GM23338 (cell line): Measurements from ENCODE around the gene FBXW8. TPM values are rescaled to one million over a fixed set of nuclear protein-coding genes. Genes with fewer than 3 reads are reported as not detected.
A peak's percentile ranks its signal among the peaks of the same experiment; 100 is the strongest.

Experiments used
- ATAC-seq: fragments of 200-7000 bp; cut with Tn5 transposase; 3 replicates; pipeline ENCODE4 v1.9.1; 2020
- DNase-seq: peaks from one replicate; pipeline ENCODE4 v3.0.0-alpha.2; 2015; ENCODE audit warnings: low spot score
- H2AFZ ChIP-seq: fragments of 200-600 bp; sonication (generic); 2 replicates; pipeline ENCODE4 v1.8.0; 2016; ENCODE audit warnings: antibody characterized with exemption, mild to moderate bottlenecking, moderate library complexity
- H3F3A ChIP-seq: fragments of 200-600 bp; sonication (generic); replicated peaks from 2 replicates; pipeline ENCODE4 v1.8.0; 2017; ENCODE audit warnings: antibody characterized with exemption, mixed run types, low read depth
- H3K27ac ChIP-seq: fragments of 200-600 bp; sonication (generic); 2 replicates; pipeline ENCODE4 v1.6.1; 2016; ENCODE audit warnings: low read depth
- H3K27me3 ChIP-seq: fragments of 200-600 bp; sonication (generic); 2 replicates; pipeline ENCODE4 v1.8.0; 2016; ENCODE audit warnings: mild to moderate bottlenecking, mixed run types, moderate library complexity; ENCODE audit not compliant: insufficient read depth
- H3K36me3 ChIP-seq: fragments of 200-600 bp; sonication (generic); 2 replicates; pipeline ENCODE4 v1.8.0; 2016; ENCODE audit warnings: mild to moderate bottlenecking; ENCODE audit not compliant: insufficient read depth
- H3K4me1 ChIP-seq: fragments of 200-600 bp; sonication (generic); 2 replicates; pipeline ENCODE4 v1.8.0; 2016; ENCODE audit warnings: mild to moderate bottlenecking, moderate library complexity; ENCODE audit not compliant: insufficient read depth
- H3K4me2 ChIP-seq: fragments of 200-600 bp; sonication (generic); 2 replicates; pipeline ENCODE4 v1.7.1; 2017; ENCODE audit warnings: mixed run types
- H3K4me3 ChIP-seq: fragments of 200-600 bp; sonication (generic); 2 replicates; pipeline ENCODE4 v1.6.1; 2016; ENCODE audit warnings: mixed run types
- H3K79me2 ChIP-seq: fragments of 200-600 bp; sonication (generic); replicated peaks from 2 replicates; pipeline ENCODE4 v1.8.0; 2017; ENCODE audit warnings: mild to moderate bottlenecking; ENCODE audit not compliant: insufficient read depth
- H3K9me2 ChIP-seq: fragments of 200-600 bp; sonication (generic); 2 replicates; pipeline ENCODE4 v1.8.0; 2017; ENCODE audit not compliant: insufficient read depth
- H4K20me1 ChIP-seq: fragments of 200-600 bp; sonication (generic); replicated peaks from 2 replicates; pipeline ENCODE4 v1.8.0; 2017; ENCODE audit warnings: mild to moderate bottlenecking; ENCODE audit not compliant: insufficient read depth
- H3K27ac Mint-ChIP-seq: 2 replicates; pipeline ENCODE4 v1.8.0; 2020; ENCODE audit warnings: inconsistent platforms, mild to moderate bottlenecking, moderate library complexity, mixed read lengths
- H3K27me3 Mint-ChIP-seq: 3 replicates; pipeline ENCODE4 v1.8.0; 2022; ENCODE audit warnings: low read depth, mild to moderate bottlenecking, moderate library complexity, mixed read lengths, inconsistent platforms; ENCODE audit not compliant: insufficient read depth, poor library complexity
- H3K36me3 Mint-ChIP-seq: 3 replicates; pipeline ENCODE4 v1.8.0; 2021; ENCODE audit warnings: low read depth, mild to moderate bottlenecking, inconsistent platforms, moderate library complexity, mixed read lengths
- H3K4me1 Mint-ChIP-seq: 3 replicates; pipeline ENCODE4 v1.8.0; 2020; ENCODE audit warnings: mild to moderate bottlenecking, inconsistent platforms, mixed read lengths
- H3K4me3 Mint-ChIP-seq: 3 replicates; pipeline ENCODE4 v1.8.0; 2021; ENCODE audit warnings: moderate library complexity, mild to moderate bottlenecking, inconsistent platforms, mixed read lengths
- H3K9me3 Mint-ChIP-seq: 3 replicates; pipeline ENCODE4 v1.8.0; 2020; ENCODE audit warnings: moderate library complexity, mild to moderate bottlenecking, inconsistent platforms, mixed read lengths
- CTCF ChIP-seq, 2 experiments: fragments of 200-600 bp in 1 of 2; sonication (generic) in 1 of 2; conservative IDR thresholded peaks; 2 replicates each; pipeline versions ENCODE4 v1.5.1 to v1.6.1; 2016 to 2017; ENCODE audit warnings: antibody characterized with exemption in 2 of 2, low read depth in 2 of 2, mild to moderate bottlenecking in 2 of 2, moderate library complexity in 1 of 2
- ETS1 ChIP-seq: IDR thresholded peaks from 2 replicates; pipeline ENCODE4 v1.6.1; 2016; ENCODE audit warnings: antibody characterized with exemption
- EZH2 ChIP-seq: fragments of 200-600 bp; sonication (generic); IDR thresholded peaks from one replicate; pipeline ENCODE4 v1.8.0; 2017; ENCODE audit warnings: antibody characterized with exemption, mild to moderate bottlenecking, low read depth; ENCODE audit not compliant: unreplicated experiment
- REST ChIP-seq: IDR thresholded peaks from one replicate; pipeline ENCODE4 v1.6.1; 2018; ENCODE audit warnings: antibody characterized with exemption; ENCODE audit not compliant: unreplicated experiment
- ZNF114 ChIP-seq: fragments of 250-450 bp; sonication (Bioruptor Pico); IDR thresholded peaks from 2 replicates; pipeline ENCODE4 v1.5.0; 2020; ENCODE audit warnings: mild to moderate bottlenecking, moderate library complexity
- ZNF331 ChIP-seq: fragments of 250-450 bp; sonication (Bioruptor Pico); IDR thresholded peaks from 2 replicates; pipeline ENCODE4 v1.5.0; 2020; ENCODE audit warnings: low read depth, mild to moderate bottlenecking, moderate library complexity
- polyA plus RNA-seq: library from polyadenylated mRNA; unstranded; fragments of >200 nt; fragmentation: Nextera tagmentation; extraction: Ambion mirVana; gene quantifications from 2 replicates; pipeline ENCODE4 v1.2.1, GENCODE V29; 2016
- total RNA-seq: library from RNA; depleted of rRNA; stranded (reverse); fragments of >200 nt; shearing (Covaris generic); gene quantifications from 2 replicates; pipeline ENCODE4 v1.2.3, GENCODE V29; 2014

Gene FBXW8
- total and polyA plus RNA-seq, 2 experiments from 2014 or later = 4.6 to 13.9 TPM

- DNase-seq = no peak
Observed at GRCh38 chr12:116928504-116928903, 17.8 kb downstream of the FBXW8 start.

DNA sequence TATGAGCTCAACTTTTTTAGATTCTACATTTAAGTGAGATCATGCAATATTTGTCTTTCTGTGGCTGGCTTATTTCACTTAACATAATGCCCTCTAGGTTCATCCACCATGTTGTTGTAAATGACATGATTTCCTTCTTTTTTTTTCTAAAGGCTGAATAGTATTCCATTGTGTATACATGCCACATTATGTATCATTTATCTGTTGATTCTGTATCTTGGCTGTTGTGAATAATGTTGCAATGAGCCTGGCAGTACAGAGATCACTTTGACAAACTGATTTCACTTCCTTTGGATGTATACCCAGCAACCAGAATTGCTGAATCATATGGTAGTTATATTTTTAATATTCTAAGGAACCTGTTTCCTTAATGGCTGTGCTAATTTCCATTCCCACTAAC is 19.1 kb downstream of the FBXW8 start:
- Histone ChIP-seq H3K27ac (no peak overlapping the region), H3K36me3 (no peaks in the 10 kb centered on the region; the same call in none of the 2 replicates), H3K27me3 (no peaks in the 10 kb centered on the region), H3K4me1 (no peaks in the 10 kb centered on the region), H3F3A (no peaks in the 10 kb centered on the region), H4K20me1 (peaks cover 3% of the 10 kb centered on the region), H3K79me2 (peaks cover 3% of the 10 kb centered on the region), H3K9me2 (no peaks in the 10 kb centered on the region), H3K4me2 (no peak overlapping the region), H3K4me3 (no peak overlapping the region), H2AFZ (no peak overlapping the region)
- Mint-ChIP-seq H3K27me3 (no peaks in the 10 kb centered on the region), H3K27ac (no peak overlapping the region), H3K36me3 (peaks cover 13% of the 10 kb centered on the region; the same call in 2 of the 3 replicates), H3K9me3 (no peaks in the 10 kb centered on the region), H3K4me1 (peaks cover 17% of the 10 kb centered on the region), H3K4me3 (no peak overlapping the region)
- ATAC-seq = no peak
- no peak for DNase-seq
- TF ChIP-seq CTCF (conservative IDR thresholded peaks at IDR 0.05; ENCODE audit: low read depth in 2 of 2) (no peak), ETS1 (no peak), EZH2 (no peak), ZNF331 (CRISPR knock-in tag) (no peak)

More at GRCh38 chr12:116928504-116928903, 17.8 kb downstream of the FBXW8 start:
- Histone ChIP-seq H3K79me2 (peaks cover 14% of the 10 kb centered on the region), H4K20me1 (peaks cover 3% of the 10 kb centered on the region), H3K27ac (no peak overlapping the region), H3K27me3 (no peaks in the 10 kb centered on the region), H3K36me3 (no peaks in the 10 kb centered on the region; the same call in none of the 2 replicates), H2AFZ (no peak overlapping the region), H3F3A (no peaks in the 10 kb centered on the region), H3K9me2 (no peaks in the 10 kb centered on the region), H3K4me2 (no peak overlapping the region), H3K4me1 (no peaks in the 10 kb centered on the region), H3K4me3 (no peak overlapping the region)
- H3K27me3 Mint-ChIP-seq = no peaks in the 10 kb centered on the region
- H3K36me3 Mint-ChIP-seq = peaks cover 10% of the 10 kb centered on the region; the same call in 2 of the 3 replicates
- H3K9me3 Mint-ChIP-seq = no peaks in the 10 kb centered on the region
- no peak for ATAC-seq
- TF ChIP-seq REST (no peak), ZNF114 (no peak)
- H3K4me3 Mint-ChIP-seq = no peak overlapping the region
- H3K4me1 Mint-ChIP-seq = peaks cover 20% of the 10 kb centered on the region
- H3K27ac Mint-ChIP-seq = peak overlapping the region; percentile 35; the same call in 1 of the 2 replicates
